MM.1S (cell line): Measurements from ENCODE around the gene UBE2L6.

ENCODE experiments used
- DNase-seq: peaks from one replicate; pipeline ENCODE4 v3.0.0-alpha.2; 2015
- H2AFZ ChIP-seq: fragments of 300-600 bp; sonication (generic); 2 replicates; pipeline ENCODE4 v1.6.0; 2016; ENCODE audit warnings: antibody characterized with exemption, low read length
- H3F3A ChIP-seq: fragments of 300-600 bp; sonication (generic); 2 replicates; pipeline ENCODE4 v1.6.1; 2016; ENCODE audit warnings: mild to moderate bottlenecking, antibody characterized with exemption, low read length, moderate library complexity, mixed read lengths; ENCODE audit not compliant: insufficient read depth
- H3K27ac ChIP-seq: fragments of 300-600 bp; sonication (generic); 2 replicates; pipeline ENCODE4 v1.5.1; 2016; ENCODE audit warnings: mild to moderate bottlenecking, low read length
- H3K27me3 ChIP-seq: fragments of 300-600 bp; sonication (generic); replicated peaks from 2 replicates; pipeline ENCODE4 v1.6.0; 2016; ENCODE audit warnings: low read length; ENCODE audit not compliant: insufficient read depth
- H3K36me3 ChIP-seq: fragments of 300-600 bp; sonication (generic); replicated peaks from 2 replicates; pipeline ENCODE4 v1.6.1; 2016; ENCODE audit warnings: mild to moderate bottlenecking, low read length, mixed read lengths; ENCODE audit not compliant: insufficient read depth
- H3K4me1 ChIP-seq: fragments of 300-600 bp; sonication (generic); 2 replicates; pipeline ENCODE4 v1.6.1; 2016; ENCODE audit warnings: low read length, mixed read lengths
- H3K4me2 ChIP-seq: fragments of 300-600 bp; sonication (generic); 2 replicates; pipeline ENCODE4 v1.6.0; 2016; ENCODE audit warnings: low read depth, low read length
- H3K4me3 ChIP-seq: fragments of 300-600 bp; sonication (generic); 2 replicates; pipeline ENCODE4 v1.5.1; 2016; ENCODE audit warnings: low read length, mixed read lengths
- H3K79me2 ChIP-seq: fragments of 300-600 bp; sonication (generic); 2 replicates; pipeline ENCODE4 v1.6.1; 2016; ENCODE audit warnings: mixed run types, low read length, mixed read lengths
- H3K9ac ChIP-seq: fragments of 300-600 bp; sonication (generic); 2 replicates; pipeline ENCODE4 v1.6.1; 2016; ENCODE audit warnings: low read length, mixed read lengths
- H3K9me2 ChIP-seq: fragments of 300-600 bp; sonication (generic); replicated peaks from 2 replicates; pipeline ENCODE4 v1.6.1; 2016; ENCODE audit warnings: mild to moderate bottlenecking, low read length, mixed read lengths; ENCODE audit not compliant: insufficient read depth
- H3K9me3 ChIP-seq: fragments of 300-600 bp; sonication (generic); replicated peaks from 2 replicates; pipeline ENCODE4 v1.6.1; 2016; ENCODE audit warnings: mild to moderate bottlenecking, low read length, mixed read lengths; ENCODE audit not compliant: insufficient read depth
- H4K20me1 ChIP-seq: fragments of 300-600 bp; sonication (generic); 2 replicates; pipeline ENCODE4 v1.6.1; 2016; ENCODE audit warnings: mild to moderate bottlenecking, low read length, moderate library complexity, mixed read lengths; ENCODE audit not compliant: insufficient read depth
- EZH2 ChIP-seq: fragments of 300-600 bp; sonication (generic); optimal IDR thresholded peaks from 2 replicates; pipeline ENCODE3; 2017; ENCODE audit warnings: low read depth, mild to moderate bottlenecking, antibody characterized with exemption, low read length, mixed read lengths
- EZH2phosphoT487 ChIP-seq: fragments of 300-600 bp; sonication (generic); IDR thresholded peaks from 2 replicates; pipeline ENCODE4 v1.6.1; 2018; ENCODE audit warnings: antibody characterized with exemption, low read length
- TF ChIP-seq, protein P1 (sequence below): fragments of 300-600 bp; sonication (generic); IDR thresholded peaks from 2 replicates; pipeline ENCODE4 v1.5.1; 2016; ENCODE audit warnings: antibody characterized with exemption, low read length, mixed read lengths

Gene UBE2L6

DNA sequence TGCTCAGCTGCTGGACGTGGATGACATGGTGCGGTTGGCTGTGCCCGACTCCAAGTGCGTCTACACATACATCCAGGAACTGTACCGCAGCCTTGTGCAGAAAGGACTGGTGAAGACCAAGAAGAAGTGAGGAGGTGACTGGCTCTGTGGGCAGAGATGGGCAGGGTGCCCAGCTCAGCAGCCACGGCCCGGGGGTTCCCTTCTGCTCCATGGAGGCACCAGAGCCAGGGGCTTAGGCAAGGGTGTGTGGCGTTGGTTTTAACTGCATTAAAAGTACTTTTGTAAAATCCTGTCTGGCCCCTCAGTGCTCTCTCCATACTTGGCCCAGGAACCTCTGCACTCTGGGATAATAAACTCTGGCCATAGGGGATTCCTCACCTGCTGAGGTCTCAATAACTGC, 17.5 kb downstream of the UBE2L6 start:
- DNase-seq: no peak
- Histone ChIP-seq H3K4me2 (no peak overlapping the region), H3K27ac (no peak overlapping the region), H3K4me1 (peaks cover 15% of the 10 kb centered on the region), H2AFZ (no peak overlapping the region), H3K9me3 (no peaks in the 10 kb centered on the region), H3K36me3 (no peaks in the 10 kb centered on the region; the same call in 1 of the 2 replicates), H3F3A (peaks cover 23% of the 10 kb centered on the region), H3K4me3 (no peak overlapping the region), H3K79me2 (no peaks in the 10 kb centered on the region), H3K9ac (no peak overlapping the region), H3K9me2 (no peaks in the 10 kb centered on the region), H3K27me3 (no peaks in the 10 kb centered on the region), H4K20me1 (no peaks in the 10 kb centered on the region)
- TF ChIP-seq EZH2 (no peak), EZH2phosphoT487 (no peak)
- TF ChIP-seq, protein P1, sequence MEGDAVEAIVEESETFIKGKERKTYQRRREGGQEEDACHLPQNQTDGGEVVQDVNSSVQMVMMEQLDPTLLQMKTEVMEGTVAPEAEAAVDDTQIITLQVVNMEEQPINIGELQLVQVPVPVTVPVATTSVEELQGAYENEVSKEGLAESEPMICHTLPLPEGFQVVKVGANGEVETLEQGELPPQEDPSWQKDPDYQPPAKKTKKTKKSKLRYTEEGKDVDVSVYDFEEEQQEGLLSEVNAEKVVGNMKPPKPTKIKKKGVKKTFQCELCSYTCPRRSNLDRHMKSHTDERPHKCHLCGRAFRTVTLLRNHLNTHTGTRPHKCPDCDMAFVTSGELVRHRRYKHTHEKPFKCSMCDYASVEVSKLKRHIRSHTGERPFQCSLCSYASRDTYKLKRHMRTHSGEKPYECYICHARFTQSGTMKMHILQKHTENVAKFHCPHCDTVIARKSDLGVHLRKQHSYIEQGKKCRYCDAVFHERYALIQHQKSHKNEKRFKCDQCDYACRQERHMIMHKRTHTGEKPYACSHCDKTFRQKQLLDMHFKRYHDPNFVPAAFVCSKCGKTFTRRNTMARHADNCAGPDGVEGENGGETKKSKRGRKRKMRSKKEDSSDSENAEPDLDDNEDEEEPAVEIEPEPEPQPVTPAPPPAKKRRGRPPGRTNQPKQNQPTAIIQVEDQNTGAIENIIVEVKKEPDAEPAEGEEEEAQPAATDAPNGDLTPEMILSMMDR: no peak

- H3K27ac ChIP-seq: peak overlapping the region; percentile 94
- H3K4me3 ChIP-seq: peak overlapping the region; percentile 17
- peaks cover 23% of the 10 kb centered on the region for H3F3A ChIP-seq
- DNase-seq: peak; percentile 82
- H3K27me3 ChIP-seq: no peaks in the 10 kb centered on the region
- peak overlapping the region; percentile 70 for H3K4me2 ChIP-seq
- H3K79me2 ChIP-seq: no peaks in the 10 kb centered on the region
- peaks cover 15% of the 10 kb centered on the region for H3K4me1 ChIP-seq
- H2AFZ ChIP-seq: peak overlapping the region; percentile 25
- H3K36me3 ChIP-seq: no peaks in the 10 kb centered on the region
- peak overlapping the region; percentile 48 for H3K9ac ChIP-seq
- H4K20me1 ChIP-seq: no peaks in the 10 kb centered on the region
- TF ChIP-seq, protein P1: no peak
- TF ChIP-seq EZH2phosphoT487: no peak
- TF ChIP-seq EZH2: no peak
- H3K9me2 ChIP-seq: no peaks in the 10 kb centered on the region
- no peaks in the 10 kb centered on the region for H3K9me3 ChIP-seq
Observed at GRCh38 chr11:57547854-57548377, 19.6 kb downstream of the UBE2L6 start.

GRCh38 chr11:57546869-57547475, 20.5 kb downstream of the UBE2L6 start:
- peak; percentile 29 for DNase-seq
- Histone ChIP-seq H3F3A (peaks cover 23% of the 10 kb centered on the region), H2AFZ (peak overlapping the region; percentile 43; the same call in 1 of the 2 replicates), H3K4me2 (peak overlapping the region; percentile 70; the same call in 1 of the 2 replicates), H3K36me3 (no peaks in the 10 kb centered on the region), H3K27me3 (no peaks in the 10 kb centered on the region), H3K9me2 (no peaks in the 10 kb centered on the region), H3K4me3 (no peak overlapping the region; the same call in 1 of the 2 replicates), H3K79me2 (no peaks in the 10 kb centered on the region), H4K20me1 (no peaks in the 10 kb centered on the region), H3K9ac (peak overlapping the region; percentile 48; the same call in 1 of the 2 replicates), H3K4me1 (peaks cover 15% of the 10 kb centered on the region), H3K27ac (peak overlapping the region; percentile 94), H3K9me3 (no peaks in the 10 kb centered on the region)
- no peak for TF ChIP-seq EZH2phosphoT487
- TF ChIP-seq, protein P1: peak; percentile 12; the same call in 1 of the 2 replicates
